B cell (primary cell): Measurements from ENCODE around the gene ALG6. TPM values are rescaled to one million over a fixed set of nuclear protein-coding genes. Genes with fewer than 3 reads are reported as not detected.

ENCODE experiments used
- ATAC-seq: fragments of 200-7000 bp; cut with Tn5 transposase; one replicate; pipeline ENCODE4 v1.10.0; 2021; ENCODE audit warnings: low read depth, mild to moderate bottlenecking, moderate number of reproducible peaks, moderate library complexity
- CTCF ChIA-PET: fragments of 350-600 bp; sonication (Branson Sonifier 250); formaldehyde crosslinking; loops from one replicate; lab custom pipeline; 2021; ENCODE audit warnings: antibody characterized with exemption, inconsistent platforms; lab: Charles Lee
- POLR2A ChIA-PET: fragments of 350-600 bp; sonication (Branson Sonifier 250); formaldehyde crosslinking; loops from one replicate; lab custom pipeline; 2021; ENCODE audit warnings: antibody characterized with exemption; lab: Charles Lee
- DNase-seq: peaks from one replicate; pipeline ENCODE4 v3.0.0; 2013
- H2AFZ ChIP-seq: 2 replicates; pipeline ENCODE4 v1.6.1; 2012; ENCODE audit warnings: mild to moderate bottlenecking, low read depth, low read length; ENCODE audit not compliant: insufficient read depth, poor library complexity, severe bottlenecking
- H3K27ac ChIP-seq, 2 donors: 1 replicate in 1 of 2; 2 replicates in 1 of 2; pipeline ENCODE4 v1.5.1; 2012 to 2013; ENCODE audit warnings: low read length in 2 of 2, mild to moderate bottlenecking in 2 of 2, moderate library complexity in 1 of 2
- H3K27me3 ChIP-seq, 4 experiments: fragments of 200-600 bp in 1 of 4; sonication (generic) in 1 of 4; replicated peaks in 1 of 4; 1 replicate in 2 of 4; 2 replicates in 2 of 4; pipeline versions ENCODE4 v1.6.1 to v1.7.0; 2013 to 2016; ENCODE audit warnings: low read length in 3 of 4, mild to moderate bottlenecking in 2 of 4, mixed read lengths in 1 of 4, moderate library complexity in 1 of 4; ENCODE audit not compliant: insufficient read depth in 4 of 4, control insufficient read depth in 3 of 4; ENCODE audit errors: control extremely low read depth in 1 of 4
- H3K36me3 ChIP-seq, 2 experiments: replicated peaks in 1 of 2; 1 replicate in 1 of 2; 2 replicates in 1 of 2; pipeline versions ENCODE4 v1.6.1 to v1.7.1; 2013; ENCODE audit warnings: low read length in 1 of 2; ENCODE audit not compliant: insufficient read depth in 2 of 2, control insufficient read depth in 1 of 2; ENCODE audit errors: control extremely low read depth in 1 of 2, extremely low read depth in 1 of 2
- H3K4me1 ChIP-seq, 2 donors: fragments of 200-600 bp in 1 of 2; sonication (generic) in 1 of 2; 1 replicate in 1 of 2; 2 replicates in 1 of 2; pipeline versions ENCODE4 v1.5.1 to v1.6.1; 2013 to 2017; ENCODE audit warnings: low read length in 2 of 2; ENCODE audit not compliant: control insufficient read depth in 2 of 2, insufficient read depth in 2 of 2
- H3K4me2 ChIP-seq: replicated peaks from 2 replicates; pipeline ENCODE3; 2012; ENCODE audit warnings: mild to moderate bottlenecking, low read depth, low read length; ENCODE audit not compliant: poor library complexity, severe bottlenecking
- H3K4me3 ChIP-seq, 5 experiments: fragments of 200-600 bp in 1 of 5; sonication (generic) in 1 of 5; 1 replicate in 3 of 5; 2 replicates in 2 of 5; pipeline versions ENCODE4 v1.5.1 to v1.7.0; 2011 to 2016; ENCODE audit warnings: low read length in 4 of 5, mild to moderate bottlenecking in 4 of 5, low read depth in 2 of 5, control low read depth in 1 of 5, moderate library complexity in 1 of 5; ENCODE audit not compliant: insufficient read depth in 1 of 5; ENCODE audit errors: control extremely low read depth in 1 of 5, extremely low read depth in 1 of 5
- H3K79me2 ChIP-seq: fragments of 200-600 bp; sonication (generic); one replicate; pipeline ENCODE4 v1.6.0; 2016; ENCODE audit warnings: low read length; ENCODE audit not compliant: control insufficient read depth, insufficient read depth
- H3K9ac ChIP-seq: fragments of 200-600 bp; sonication (generic); 2 replicates; pipeline ENCODE4 v1.6.1; 2017; ENCODE audit warnings: mild to moderate bottlenecking, low read length, moderate library complexity
- H3K9me3 ChIP-seq, 3 donors: one replicate each; pipeline versions ENCODE4 v1.6.1 to v1.7.1; 2013; ENCODE audit warnings: low read length in 2 of 3; ENCODE audit not compliant: control insufficient read depth in 2 of 3, insufficient read depth in 1 of 3; ENCODE audit errors: control extremely low read depth in 1 of 3
- H4K20me1 ChIP-seq: 2 replicates; pipeline ENCODE4 v1.6.0; 2012; ENCODE audit warnings: mild to moderate bottlenecking, low read length; ENCODE audit not compliant: insufficient read depth, control insufficient read depth, poor library complexity, severe bottlenecking
- H3K27ac Mint-ChIP-seq: one replicate; pipeline ENCODE4 v1.8.0; 2021; ENCODE audit warnings: mixed read lengths
- H3K27me3 Mint-ChIP-seq: one replicate; pipeline ENCODE4 v1.8.0; 2021; ENCODE audit warnings: mixed read lengths
- H3K4me1 Mint-ChIP-seq: one replicate; pipeline ENCODE4 v1.8.0; 2021; ENCODE audit warnings: mixed read lengths
- H3K4me3 Mint-ChIP-seq: one replicate; pipeline ENCODE4 v1.8.0; 2021; ENCODE audit warnings: mixed read lengths
- H3K9me3 Mint-ChIP-seq: one replicate; pipeline ENCODE4 v1.8.0; 2022; ENCODE audit warnings: mixed read lengths; ENCODE audit not compliant: insufficient read depth
- CTCF ChIP-seq: fragments of 200-600 bp; IDR thresholded peaks from one replicate; pipeline ENCODE4 v1.8.0; 2022; ENCODE audit warnings: antibody characterized with exemption, mild to moderate bottlenecking
- EZH2 ChIP-seq: IDR thresholded peaks from 2 replicates; pipeline ENCODE4 v1.6.1; 2012; ENCODE audit warnings: borderline replicate concordance, low read depth, mild to moderate bottlenecking, moderate library complexity, low read length; ENCODE audit not compliant: insufficient read depth, poor library complexity, severe bottlenecking
- WGBS: methylation state at CpG from one replicate; pipeline ENCODE4 v1.1.5; 2013; ENCODE audit warnings: missing lambda C conversion rate; ENCODE audit not compliant: insufficient coverage; 5-methylcytosine and 5-hydroxymethylcytosine counted together
- intact Hi-C: fragments of 100-400 bp; cut with micrococcal nuclease; formaldehyde crosslinking; loops from one replicate; pipeline ENCODE4 v1.10.0; 2022
- polyA plus RNA-seq: library from polyadenylated mRNA; depleted of rRNA; stranded (reverse); fragments of >200 nt; gene quantifications from 2 replicates; pipeline ENCODE4 v1.2.3, GENCODE V29; 2012
- total RNA-seq, 2 donors: library from RNA; stranded (reverse); fragments of 120-200 nt in 1 of 2; gene quantifications; 1 replicate in 1 of 2; 2 replicates in 1 of 2; pipeline versions ENCODE4 v1.2.3 to v1.2.4, GENCODE V29; 2013 to 2022

Gene ALG6
- total and polyA plus RNA-seq, 2 donors (not counting 1 experiment from before 2014, with no cell fraction given), result 9.7 to 31.4 TPM

- H3K4me1 ChIP-seq, result no peaks in the 10 kb centered on the region
- TF ChIP-seq EZH2, result no peak
- TF ChIP-seq CTCF, result no peak
- H3K9me3 ChIP-seq, result peaks cover 0 to 2% (median 1%) of the 10 kb centered on the region in 3 donors
- H4K20me1 ChIP-seq, result no peaks in the 10 kb centered on the region
- no peak overlapping the region for H3K9ac ChIP-seq
- no peaks in the 10 kb centered on the region for H3K36me3 ChIP-seq
- no peak overlapping the region for H3K4me2 ChIP-seq
- CTCF ChIA-PET, result interaction anchor here (0.7 kb wide), 1 partner anchor 769 kb away, joined by 3 read pairs; no protein-coding TSS in a partner anchor
- no peak overlapping the region for H3K4me3 ChIP-seq
- no peaks in the 10 kb centered on the region for H3K27me3 Mint-ChIP-seq
- 96% methylated on average over 3 of the region's 7 CpGs for WGBS
- intact Hi-C loops, result no loop called here
- H3K9me3 Mint-ChIP-seq, result peaks cover 1% of the 10 kb centered on the region
- no peak overlapping the region for H3K27ac ChIP-seq
- no peak overlapping the region for H3K27ac Mint-ChIP-seq
- ATAC-seq, result no peak
- H2AFZ ChIP-seq, result no peak overlapping the region
- H3K4me3 Mint-ChIP-seq, result no peak overlapping the region
- no peak for DNase-seq
- H3K27me3 ChIP-seq, result no peaks in the 10 kb centered on the region
- POLR2A ChIA-PET, result no interaction called here
- H3K4me1 Mint-ChIP-seq, result no peaks in the 10 kb centered on the region
- no peaks in the 10 kb centered on the region for H3K79me2 ChIP-seq
Measured at GRCh38 chr1:63475761-63476160, 108.3 kb downstream of the ALG6 start.

- CTCF ChIA-PET, result no interaction called here
- TF ChIP-seq CTCF, result no peak
- TF ChIP-seq EZH2, result no peak
- no peaks in the 10 kb centered on the region for H3K27me3 Mint-ChIP-seq
- H3K4me3 ChIP-seq, result no peak overlapping the region
- no peak overlapping the region for H3K4me3 Mint-ChIP-seq
- H3K36me3 ChIP-seq, result no peaks in the 10 kb centered on the region
- H3K9me3 Mint-ChIP-seq, result no peaks in the 10 kb centered on the region
- no peak overlapping the region for H3K4me2 ChIP-seq
- no peaks in the 10 kb centered on the region for H4K20me1 ChIP-seq
- intact Hi-C loops, result no loop called here
- H3K9me3 ChIP-seq, result no peaks in the 10 kb centered on the region
- H3K9ac ChIP-seq, result no peak overlapping the region
- H3K27me3 ChIP-seq, result no peaks in the 10 kb centered on the region
- no CpG with 5 or more reads among the region's 1 CpG for WGBS
- no peak overlapping the region for H3K27ac Mint-ChIP-seq
- H3K4me1 Mint-ChIP-seq, result no peaks in the 10 kb centered on the region
- no peaks in the 10 kb centered on the region for H3K4me1 ChIP-seq
- ATAC-seq, result no peak
- H3K79me2 ChIP-seq, result no peaks in the 10 kb centered on the region
- POLR2A ChIA-PET, result no interaction called here
- no peak for DNase-seq
- H2AFZ ChIP-seq, result no peak overlapping the region
- no peak overlapping the region for H3K27ac ChIP-seq
Measured at GRCh38 chr1:63480057-63480456, 112.6 kb downstream of the ALG6 start.
